Measurements from ENCODE around the gene JAK3. TPM values are rescaled to one million over a fixed set of nuclear protein-coding genes. Genes with fewer than 3 reads are reported as not detected.

JAK3 gene
- total RNA-seq, 1 experiment from 2014 or later: 3.3 TPM

DNA sequence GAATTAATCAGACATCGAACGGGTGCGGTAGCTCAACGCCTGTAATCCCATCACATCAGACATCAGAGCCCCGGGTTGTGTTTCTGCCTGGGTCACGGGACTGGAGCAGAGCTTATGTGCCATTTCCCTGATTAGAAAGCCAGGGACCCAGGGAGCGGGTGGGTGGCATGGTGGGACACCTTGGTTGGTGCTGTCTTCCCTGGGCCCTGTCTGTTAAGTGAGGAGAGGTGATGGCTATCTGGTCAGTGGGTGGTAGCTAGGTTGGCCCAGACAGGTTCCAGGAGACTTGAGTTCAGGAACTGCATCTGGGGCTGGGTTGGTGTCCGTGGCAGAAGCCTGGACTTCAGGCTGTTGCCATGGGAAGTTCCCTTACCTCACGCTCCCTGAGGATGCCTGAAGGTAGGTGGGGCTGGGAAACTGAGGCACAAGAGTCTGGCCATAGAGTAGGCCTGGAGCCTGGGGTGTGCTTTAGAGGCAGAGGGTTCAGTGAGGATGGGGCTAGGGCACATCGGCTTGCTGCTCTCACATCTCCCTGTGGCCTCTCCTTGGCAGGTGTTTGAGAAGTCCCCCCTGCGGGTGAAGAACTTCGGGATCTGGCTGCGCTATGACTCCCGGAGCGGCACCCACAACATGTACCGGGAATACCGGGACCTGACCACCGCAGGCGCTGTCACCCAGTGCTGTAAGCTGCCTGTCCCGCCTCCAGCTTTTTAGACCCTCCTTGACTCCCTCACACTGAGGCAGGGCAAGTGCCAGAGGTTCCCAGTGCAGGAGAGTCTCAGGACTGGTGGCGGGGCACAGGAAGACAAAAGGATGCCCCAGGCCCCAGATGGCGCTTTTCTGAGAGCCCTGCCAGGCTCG, 14.0 kb upstream of the JAK3 start:
- H4K5ac ChIP-seq (ENCODE audit: insufficient read length, low read depth, low read length): no peak overlapping the region
- H3K36me3 Mint-ChIP-seq (ENCODE audit: insufficient read depth in 1 of 3, low read depth in 3 of 3): peaks cover 40 to 64% (median 51%) of the 10 kb centered on the region in 3 experiments
- H2AFZ ChIP-seq (ENCODE audit: low read length): no peak overlapping the region
- H3K4me3 Mint-ChIP-seq: peak overlapping the region; percentile 99 to 100
- H3T11ph ChIP-seq (ENCODE audit: low read length): no peak overlapping the region
- no peaks in the 10 kb centered on the region for H3K4me1 ChIP-seq (ENCODE audit: insufficient read depth, low read length)
- TF ChIP-seq, protein P1, sequence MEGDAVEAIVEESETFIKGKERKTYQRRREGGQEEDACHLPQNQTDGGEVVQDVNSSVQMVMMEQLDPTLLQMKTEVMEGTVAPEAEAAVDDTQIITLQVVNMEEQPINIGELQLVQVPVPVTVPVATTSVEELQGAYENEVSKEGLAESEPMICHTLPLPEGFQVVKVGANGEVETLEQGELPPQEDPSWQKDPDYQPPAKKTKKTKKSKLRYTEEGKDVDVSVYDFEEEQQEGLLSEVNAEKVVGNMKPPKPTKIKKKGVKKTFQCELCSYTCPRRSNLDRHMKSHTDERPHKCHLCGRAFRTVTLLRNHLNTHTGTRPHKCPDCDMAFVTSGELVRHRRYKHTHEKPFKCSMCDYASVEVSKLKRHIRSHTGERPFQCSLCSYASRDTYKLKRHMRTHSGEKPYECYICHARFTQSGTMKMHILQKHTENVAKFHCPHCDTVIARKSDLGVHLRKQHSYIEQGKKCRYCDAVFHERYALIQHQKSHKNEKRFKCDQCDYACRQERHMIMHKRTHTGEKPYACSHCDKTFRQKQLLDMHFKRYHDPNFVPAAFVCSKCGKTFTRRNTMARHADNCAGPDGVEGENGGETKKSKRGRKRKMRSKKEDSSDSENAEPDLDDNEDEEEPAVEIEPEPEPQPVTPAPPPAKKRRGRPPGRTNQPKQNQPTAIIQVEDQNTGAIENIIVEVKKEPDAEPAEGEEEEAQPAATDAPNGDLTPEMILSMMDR (conservative IDR thresholded peaks at IDR 0.05): no peak
- no peak overlapping the region for H2AK5ac ChIP-seq (ENCODE audit: insufficient read length, low read length)
- no peak overlapping the region for H3K18ac ChIP-seq (ENCODE audit: insufficient read length, low read depth, low read length)
- no peak overlapping the region for H2BK20ac ChIP-seq (ENCODE audit: low read depth, low read length, poor library complexity, severe bottlenecking)
- H2BK12ac ChIP-seq (ENCODE audit: insufficient read length, low read depth, low read length): no peak overlapping the region
- H3K9me3 ChIP-seq (ENCODE audit: control insufficient read depth, low read depth, low read length): no peaks in the 10 kb centered on the region
- H3K4me2 ChIP-seq (ENCODE audit: insufficient read depth, insufficient read length, low read length): peak overlapping the region; percentile 100
- no peak overlapping the region for H3K23ac ChIP-seq (ENCODE audit: insufficient read length, low read depth, low read length)
- no peak overlapping the region for H4K91ac ChIP-seq (ENCODE audit: insufficient read length, low read depth, low read length)
- H3K23me2 ChIP-seq (ENCODE audit: insufficient read length, low read depth, low read length, poor library complexity, severe bottlenecking): peaks cover 4% of the 10 kb centered on the region
- no peak for DNase-seq
- H3K56ac ChIP-seq (ENCODE audit: insufficient read length, low read depth, low read length): no peak overlapping the region
- no peak overlapping the region for H2BK120ac ChIP-seq (ENCODE audit: low read depth, low read length, poor library complexity, severe bottlenecking)
- H3K27ac Mint-ChIP-seq: peak overlapping the region; percentile 96 to 99 (median 97); a peak in 6 of 7 replicates
- peak overlapping the region; percentile 58 for H3K9ac ChIP-seq (ENCODE audit: extremely low read depth, insufficient read length, low read length)
- peaks cover 16% of the 10 kb centered on the region; the same call in 1 of the 2 replicates for H3K79me2 ChIP-seq (ENCODE audit: insufficient read depth, low read length)
- H2BK5ac ChIP-seq (ENCODE audit: insufficient read length, low read length): no peak overlapping the region
- H3K27me3 Mint-ChIP-seq (ENCODE audit: low read depth): peaks cover 1% of the 10 kb centered on the region
- H3K14ac ChIP-seq (ENCODE audit: insufficient read depth, low read length): no peak overlapping the region
- H3K9me3 Mint-ChIP-seq: peaks cover 0 to 2% of the 10 kb centered on the region in 2 experiments; a peak in 2 of 5 replicates
- peaks cover 13 to 33% of the 10 kb centered on the region in 2 experiments for H3K4me1 Mint-ChIP-seq
- H3K79me1 ChIP-seq (ENCODE audit: insufficient read depth, low read depth, low read length, poor library complexity, severe bottlenecking): peaks cover 7% of the 10 kb centered on the region
- H3K27me3 ChIP-seq (ENCODE audit: insufficient read depth, low read length): no peaks in the 10 kb centered on the region
- no CpG with 5 or more reads among the region's 23 CpGs for WGBS (ENCODE audit: extremely low coverage, insufficient read length, low lambda C conversion rate)
- no peaks in the 10 kb centered on the region for H4K20me1 ChIP-seq (ENCODE audit: control insufficient read depth, insufficient read depth, insufficient read length)
- H2BK15ac ChIP-seq (ENCODE audit: low read depth, low read length): no peak overlapping the region
- H3K4ac ChIP-seq (ENCODE audit: low read depth, low read length): no peak overlapping the region
- H3K27ac ChIP-seq (ENCODE audit: insufficient read length, low read depth, low read length): no peak overlapping the region
- H4K8ac ChIP-seq (replicated peaks; ENCODE audit: insufficient read length, low read depth, low read length): no peak overlapping the region
